Measurements from ENCODE around the gene SDC1.

The SDC1 gene

DNA sequence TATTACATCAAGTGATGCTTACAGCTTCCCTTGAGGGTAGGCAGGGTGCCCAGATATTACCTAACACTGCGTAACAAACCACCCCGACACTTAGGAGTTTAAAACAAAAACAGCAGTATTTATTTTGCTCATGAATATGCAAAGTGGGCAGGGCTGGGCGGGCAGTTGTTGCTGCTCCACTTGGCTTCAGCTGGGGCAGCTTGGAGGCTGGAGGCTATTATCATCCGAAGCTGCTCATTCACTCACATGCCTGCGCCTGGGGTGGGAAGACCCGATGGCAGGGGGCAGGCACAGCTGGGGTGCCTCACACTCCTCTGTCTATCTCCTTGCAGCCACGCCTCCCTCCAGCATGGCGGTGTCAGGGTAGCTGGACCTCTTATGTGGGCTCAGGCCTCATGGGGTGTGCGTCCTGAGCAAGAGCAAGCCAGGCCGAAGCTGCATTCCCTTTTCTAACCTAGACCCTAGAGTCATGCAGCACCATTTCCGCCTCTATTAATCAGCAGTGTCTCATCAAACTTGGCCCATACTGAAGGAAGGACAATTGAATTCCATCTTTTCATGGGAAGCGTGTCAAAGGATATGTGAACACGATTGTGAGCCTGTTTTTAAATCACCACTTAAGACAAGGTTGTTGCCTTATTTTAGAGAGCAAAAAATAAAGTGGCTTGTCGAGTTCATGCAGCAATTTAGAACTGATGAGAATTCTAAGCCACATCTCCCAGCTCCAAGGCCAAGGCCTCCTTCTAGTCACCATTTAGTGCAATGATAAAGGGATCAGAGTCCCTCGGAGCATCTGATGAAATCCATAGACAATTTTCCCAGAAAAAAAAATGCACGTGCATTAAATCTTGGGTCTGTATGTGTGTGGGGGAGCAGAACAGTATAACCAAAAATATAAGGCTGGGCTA, 54.9 kb downstream of the SDC1 start:
- DNase-seq (ENCODE audit: low read depth, low spot score) = no peak

DNA sequence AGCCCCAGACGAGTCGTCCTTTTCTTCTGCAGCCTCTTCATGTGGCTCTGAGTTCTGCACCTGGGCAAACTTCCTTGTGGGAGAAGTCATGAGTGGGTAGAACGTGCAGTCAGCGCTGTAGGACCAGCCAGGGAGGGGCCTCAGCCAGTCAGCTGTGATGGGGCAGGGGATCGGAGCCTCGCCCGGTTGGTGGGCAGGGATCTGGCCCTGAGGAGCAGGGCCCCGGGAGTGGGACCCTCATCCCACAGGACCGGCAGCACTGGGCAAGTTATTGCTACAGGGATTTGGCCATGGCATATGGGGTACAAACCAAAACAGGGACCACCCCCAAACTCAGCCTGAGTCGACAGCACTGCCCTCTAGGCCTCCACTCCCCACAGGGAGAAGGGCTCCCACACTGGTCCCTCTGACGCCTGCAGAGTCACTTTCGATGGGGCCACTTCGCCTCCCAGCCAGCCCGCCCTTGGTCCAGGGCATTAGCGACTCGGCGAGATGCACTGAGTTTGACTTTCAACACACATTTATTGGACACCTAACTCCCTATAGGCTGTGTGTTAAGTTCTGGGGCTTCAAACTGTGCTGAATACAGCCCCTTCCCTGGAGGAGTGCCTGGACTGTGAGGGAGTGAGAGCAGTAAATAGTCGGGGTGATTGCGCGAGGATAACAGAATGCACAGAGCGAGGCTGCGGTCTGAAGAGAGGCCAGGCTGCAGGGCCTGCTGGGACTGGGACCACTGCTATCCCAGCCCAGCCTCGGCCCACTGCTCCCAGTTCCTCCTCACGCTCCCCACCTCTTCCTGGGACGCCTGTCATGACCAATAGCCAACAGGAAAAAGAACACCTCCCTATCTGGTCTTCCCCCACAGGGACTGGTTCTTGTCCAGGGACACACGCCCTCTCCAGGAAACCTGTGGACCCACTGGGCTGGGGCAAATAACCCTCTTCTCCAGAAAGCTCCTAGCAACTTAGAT, 55.9 kb downstream of the SDC1 start:
- no peak for DNase-seq (ENCODE audit: low read depth, low spot score)

DNA sequence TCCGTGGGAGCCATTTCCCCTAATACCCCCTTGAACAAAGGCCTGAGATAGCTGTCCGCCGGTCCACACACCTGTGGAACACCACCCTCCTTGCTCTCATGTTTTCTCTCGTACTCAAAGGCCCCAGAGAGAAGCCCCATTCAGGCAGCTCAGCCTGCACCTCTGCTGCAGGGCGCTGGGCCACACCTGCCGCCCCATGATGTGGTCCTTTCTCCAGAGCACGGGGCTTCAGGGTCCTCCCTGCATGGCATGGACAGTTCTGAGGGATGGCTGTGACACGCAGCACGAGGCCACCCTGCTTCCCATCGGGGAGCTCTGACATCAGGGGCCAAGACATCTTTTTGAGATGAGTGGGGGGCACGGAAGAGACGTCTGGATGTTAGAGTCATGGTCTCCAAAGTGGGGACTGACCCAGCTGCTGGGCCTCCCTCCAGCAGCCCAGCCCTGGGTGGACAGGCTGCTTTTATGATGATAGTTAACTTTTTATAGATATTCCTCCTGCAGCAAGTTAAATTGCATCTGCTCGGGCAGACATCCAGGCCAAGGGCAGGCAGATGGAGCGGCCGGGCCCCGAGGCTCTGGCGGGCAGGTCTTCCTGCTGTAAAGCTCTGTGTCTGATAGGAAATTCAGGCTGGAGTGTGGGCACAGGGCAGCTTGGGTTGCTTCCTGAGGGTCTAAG, 56.7 kb downstream of the SDC1 start:
- no peak for DNase-seq (ENCODE audit: low read depth, low spot score)

DNA sequence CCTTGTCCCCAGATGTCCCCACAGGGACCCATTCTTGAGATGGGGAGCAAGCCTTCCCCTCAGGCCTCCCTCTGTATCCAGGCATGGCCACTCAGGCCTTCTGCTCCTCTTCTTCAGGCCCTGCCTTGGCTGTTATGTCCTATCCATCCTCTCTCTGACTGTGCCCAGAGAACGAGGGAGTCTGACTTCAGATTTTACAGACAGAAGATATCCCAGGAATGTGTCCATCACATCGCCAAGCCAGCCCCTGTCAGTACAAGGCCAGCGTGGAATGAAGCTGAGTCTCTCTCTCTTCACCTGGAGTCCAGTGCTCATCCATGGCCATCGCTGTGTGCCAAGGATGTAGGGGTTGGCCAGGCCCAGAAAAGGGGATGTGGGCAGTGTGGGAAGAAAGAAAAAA, 57.6 kb downstream of the SDC1 start:
- no peak for DNase-seq (ENCODE audit: low read depth, low spot score)

DNA sequence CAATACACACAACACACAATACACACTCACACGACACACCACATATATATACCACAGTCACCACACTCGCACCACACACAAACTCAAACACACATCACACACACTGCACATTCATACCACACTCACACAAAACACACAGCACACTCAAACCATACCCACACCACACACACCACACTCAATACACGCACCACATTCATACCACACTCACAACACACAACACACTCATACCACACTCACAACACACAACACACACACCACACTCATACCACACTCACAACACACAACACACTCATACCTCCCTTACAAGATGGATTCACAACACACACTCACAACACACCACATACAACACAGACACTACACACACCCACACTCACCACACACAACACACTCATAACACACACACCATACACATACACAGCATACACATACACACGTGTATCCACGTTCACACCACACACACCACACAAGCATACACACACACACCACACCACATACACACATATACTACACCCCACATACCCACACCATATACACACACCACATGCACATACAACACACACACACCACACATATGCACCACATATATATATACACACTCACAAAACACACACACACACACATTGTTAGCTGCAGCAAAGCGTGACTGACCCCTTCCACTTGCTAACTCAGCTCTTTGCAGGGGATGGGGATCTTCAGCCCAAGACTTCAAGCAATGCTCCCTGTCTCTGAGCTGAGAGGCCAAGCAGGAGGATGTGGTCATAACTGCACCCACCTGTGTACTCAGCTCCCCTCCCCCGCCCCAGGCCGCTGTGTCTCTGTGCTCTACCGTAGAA, 59.0 kb downstream of the SDC1 start:
- no peak for DNase-seq (ENCODE audit: low read depth, low spot score)

DNA sequence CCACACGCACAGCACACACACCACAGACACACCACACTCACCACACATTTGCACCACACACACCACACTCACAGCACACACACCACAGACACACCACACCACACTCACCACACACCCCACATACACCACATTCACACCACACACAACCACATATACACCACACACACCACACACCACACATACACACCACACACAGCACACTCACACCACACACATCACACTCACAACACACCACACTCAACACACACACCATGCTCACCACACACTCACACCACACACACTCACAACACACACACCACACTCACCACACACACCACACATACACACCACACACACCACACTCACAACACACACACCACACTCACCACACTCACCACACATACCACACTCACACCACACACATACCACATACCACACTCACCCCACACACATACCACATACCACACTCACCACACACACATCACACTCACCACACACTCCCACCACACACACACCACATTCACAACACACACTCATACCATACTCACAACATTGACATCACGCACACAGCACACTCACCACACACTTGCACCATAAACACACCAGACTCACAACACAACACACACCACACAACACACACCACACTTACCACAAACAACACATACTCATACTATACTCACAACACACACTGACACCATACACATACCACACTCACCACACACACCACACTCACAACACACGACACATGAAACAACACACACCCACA, 60.0 kb downstream of the SDC1 start:
- DNase-seq (ENCODE audit: low read depth, low spot score) = no peak

DNA sequence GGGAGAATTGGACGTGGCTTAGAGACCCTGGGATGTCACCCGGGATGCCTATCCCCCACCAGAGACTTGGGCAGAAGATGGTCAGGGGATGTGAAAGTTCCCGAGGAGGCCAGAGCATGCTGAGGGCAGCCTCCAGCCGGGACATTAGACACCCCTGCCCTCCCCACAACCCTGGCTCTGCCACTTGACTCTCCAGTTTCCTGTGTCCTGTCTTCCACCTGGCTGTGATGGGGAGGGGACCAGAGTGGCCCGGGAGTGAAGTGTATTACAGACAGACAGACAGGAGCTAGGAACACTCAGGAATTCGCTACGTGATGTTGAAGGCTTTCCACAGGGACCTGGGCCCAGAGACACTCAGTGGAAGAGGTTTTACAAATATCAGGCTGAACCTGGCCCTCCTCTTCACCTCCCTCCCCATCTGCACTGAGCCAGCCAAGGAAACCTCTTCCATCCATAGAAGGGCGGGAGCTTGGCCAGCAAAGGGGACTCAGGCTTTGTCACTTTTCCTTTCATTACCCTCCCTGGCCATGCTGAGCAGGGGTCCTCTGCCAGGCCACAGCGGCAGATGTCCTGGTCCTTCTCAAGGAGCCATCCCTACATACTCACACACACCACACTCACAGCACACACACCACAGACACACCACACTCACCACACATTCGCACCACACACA, 60.7 kb downstream of the SDC1 start:
- no peak for DNase-seq (ENCODE audit: low read depth, low spot score)

DNA sequence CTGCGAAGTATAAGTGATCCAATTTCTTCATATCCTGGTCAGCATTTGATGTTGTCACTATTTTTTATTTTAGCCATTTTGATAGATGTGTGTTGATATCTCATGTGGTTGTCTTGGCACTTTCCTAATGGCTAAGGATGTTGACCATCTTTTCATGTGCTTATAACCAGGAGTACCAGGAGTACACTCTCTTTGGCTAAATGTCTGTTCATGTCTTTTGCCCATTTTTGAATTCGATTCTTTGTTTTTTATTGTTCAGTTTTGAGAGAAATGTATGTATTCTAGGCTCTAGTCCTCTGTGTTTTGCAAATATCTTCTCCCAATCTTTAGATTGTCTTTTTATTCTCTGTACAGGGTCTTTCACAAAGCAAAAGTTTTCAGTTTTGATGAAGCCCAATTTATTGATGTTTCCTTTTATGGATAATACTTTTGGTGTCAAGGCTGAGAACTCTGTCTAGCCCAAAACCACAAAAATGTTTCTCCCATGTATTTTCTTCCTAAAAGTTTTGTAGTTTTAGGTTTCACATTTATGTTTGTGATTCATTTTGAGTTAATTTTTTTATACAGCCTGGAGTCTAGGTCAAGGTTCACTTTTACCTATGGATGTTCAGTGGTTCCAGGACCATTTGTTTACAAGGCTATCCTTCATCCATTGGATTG, 65.4 kb downstream of the SDC1 start:
- DNase-seq (ENCODE audit: low read depth, low spot score) = no peak

DNA sequence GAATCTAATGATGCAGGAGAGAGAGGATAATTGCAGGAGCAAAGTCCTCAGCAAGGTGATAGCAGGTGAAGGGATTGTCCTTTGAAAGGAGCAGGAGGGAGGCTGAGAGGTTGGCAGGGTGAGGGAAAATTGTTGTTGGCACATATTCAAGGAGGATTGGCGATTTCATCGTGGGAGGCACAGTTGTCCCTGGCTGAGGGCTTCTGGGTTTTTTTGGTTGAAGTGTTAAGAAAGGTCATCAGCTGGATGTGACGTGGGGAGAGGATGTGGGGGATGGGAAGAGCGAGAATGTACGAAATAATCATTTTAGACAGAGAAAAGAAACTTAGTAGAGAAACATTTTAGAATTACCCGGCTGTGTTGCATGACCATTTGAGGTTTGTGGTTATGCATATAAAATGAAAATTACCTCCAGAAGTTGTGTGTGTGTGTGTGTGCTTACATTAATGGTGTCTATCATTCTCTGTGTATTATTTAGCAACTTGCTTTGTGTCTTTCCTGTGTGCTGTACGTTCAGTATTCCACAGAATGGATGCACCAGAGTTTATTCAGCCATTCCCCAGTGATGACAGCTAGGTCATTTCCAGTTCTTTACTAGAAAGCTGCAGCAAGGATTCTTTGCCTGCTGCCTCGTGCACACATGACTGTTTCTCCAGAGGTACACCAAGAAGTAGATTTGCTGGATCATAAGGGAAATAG, 67.6 kb downstream of the SDC1 start:
- DNase-seq (ENCODE audit: low read depth, low spot score) = peak; percentile 46

DNA sequence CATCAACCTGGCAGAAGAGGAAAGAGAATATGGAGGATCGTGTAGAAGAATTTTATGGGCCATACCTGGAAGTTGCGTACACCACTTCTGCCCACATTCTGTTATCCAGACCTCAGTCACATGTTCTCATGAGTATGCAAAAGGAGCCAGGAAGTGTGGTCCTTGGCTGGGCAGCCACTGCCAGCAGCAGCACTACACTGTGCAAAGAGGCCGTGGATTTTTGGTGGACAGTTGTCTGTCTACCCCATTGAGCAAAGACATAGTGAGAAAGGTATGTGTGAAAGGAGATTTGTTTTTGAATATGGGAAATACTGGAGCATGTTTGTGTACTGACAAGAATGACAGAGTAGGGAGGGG, 68.1 kb downstream of the SDC1 start:
- DNase-seq (ENCODE audit: low read depth, low spot score) = no peak

DNA sequence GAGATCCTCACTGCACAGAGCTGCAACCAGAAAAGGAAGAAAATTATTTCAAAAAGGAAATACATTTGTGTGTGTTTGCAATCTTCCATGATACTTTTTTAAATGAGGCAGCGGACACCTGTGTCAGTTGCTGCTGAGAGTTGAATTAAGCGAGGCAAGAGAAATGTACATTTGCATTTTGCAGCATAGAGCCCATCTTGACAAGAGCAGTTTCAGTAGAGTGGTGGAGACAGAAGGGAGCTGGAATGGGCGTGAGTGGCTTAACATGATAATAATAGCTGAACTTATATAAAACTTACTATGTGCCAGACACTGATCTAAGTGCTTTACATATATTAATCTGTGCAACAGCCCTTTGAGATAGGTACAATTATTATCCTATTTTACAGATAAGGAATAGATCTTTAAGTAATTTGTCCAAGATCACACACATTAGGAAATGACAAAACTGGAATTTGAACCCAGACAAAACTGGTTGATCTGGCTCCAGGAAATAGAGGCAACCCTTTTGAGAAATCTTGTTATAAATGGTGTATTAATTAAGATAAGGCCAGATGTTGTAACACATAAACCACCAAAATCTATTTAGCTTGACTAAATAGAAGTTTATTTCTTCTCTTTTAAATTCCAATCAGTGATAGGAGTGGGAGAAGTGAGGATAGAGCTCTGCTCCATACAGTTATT, 68.7 kb downstream of the SDC1 start:
- DNase-seq (ENCODE audit: low read depth, low spot score) = no peak

DNA sequence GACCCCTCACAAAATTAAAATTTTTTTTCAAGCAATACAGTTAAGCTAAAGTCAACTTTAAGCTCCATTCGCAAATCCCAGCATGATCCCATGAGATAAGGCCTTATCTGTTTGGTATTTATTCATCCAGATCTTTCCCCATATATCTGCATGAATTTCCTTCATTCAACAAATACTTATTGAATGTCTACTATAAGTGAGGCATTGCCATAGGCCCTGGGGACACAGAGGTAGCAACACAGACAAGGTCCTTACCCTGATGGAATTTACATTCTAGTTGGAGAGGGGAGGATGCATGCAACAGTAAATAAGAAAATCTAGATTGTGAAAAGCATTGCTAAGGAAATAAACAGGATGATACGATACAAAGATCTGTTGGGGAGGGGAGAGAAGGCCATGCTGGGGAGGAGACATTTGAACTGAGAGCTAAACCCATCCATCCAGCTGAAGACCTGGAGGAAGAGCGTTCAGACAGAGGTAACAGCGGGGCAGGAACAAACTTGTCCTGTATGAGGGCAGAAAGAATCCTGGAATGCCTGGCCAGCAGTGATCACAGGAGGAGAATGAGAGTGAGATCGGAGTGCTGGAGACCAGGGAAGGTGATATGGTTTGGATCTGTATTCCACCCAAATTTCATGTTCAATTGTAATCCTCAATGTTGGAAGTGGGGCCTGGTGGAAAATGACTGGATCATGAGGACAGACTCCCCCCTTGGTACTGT, 71.6 kb downstream of the SDC1 start:
- DNase-seq (ENCODE audit: low read depth, low spot score) = no peak

DNA sequence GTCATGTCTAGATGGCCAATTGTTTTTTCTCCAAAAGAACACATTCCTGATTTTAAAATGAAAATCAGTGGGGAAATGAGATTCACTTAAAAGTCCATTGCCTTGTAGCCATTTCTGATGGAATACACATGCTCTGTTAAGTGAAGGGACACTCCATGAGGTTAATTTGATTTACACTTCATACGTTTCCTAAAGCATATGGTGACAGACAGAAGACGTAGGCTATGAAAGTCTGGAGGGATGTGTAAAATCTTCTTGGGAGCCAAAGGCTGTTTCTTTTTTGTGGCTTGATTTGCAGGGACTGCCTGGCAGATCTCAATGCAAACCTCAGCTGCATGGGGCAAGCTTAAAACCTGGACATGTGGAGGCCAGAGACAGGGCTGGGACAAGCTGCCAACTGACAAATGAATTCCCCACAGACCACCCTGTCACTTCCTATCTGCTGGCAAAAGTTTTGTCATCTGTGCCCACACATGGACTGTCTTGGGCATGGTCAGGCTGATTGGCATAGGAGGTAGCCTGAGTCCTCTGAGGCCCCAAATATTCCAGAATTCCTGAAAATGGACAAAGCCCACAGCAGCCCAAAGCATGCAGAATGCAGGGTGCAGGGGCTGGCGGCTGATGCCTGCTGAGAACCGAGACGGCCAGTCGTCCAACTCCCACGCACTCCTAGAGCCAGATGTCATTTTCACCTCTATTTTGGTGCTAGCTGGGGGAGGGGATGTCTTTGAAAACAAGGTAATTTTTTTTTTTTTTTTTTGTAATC, 73.9 kb downstream of the SDC1 start:
- no peak for DNase-seq (ENCODE audit: low read depth, low spot score)
